Measurements from ENCODE around the gene MYO18A.

DNA sequence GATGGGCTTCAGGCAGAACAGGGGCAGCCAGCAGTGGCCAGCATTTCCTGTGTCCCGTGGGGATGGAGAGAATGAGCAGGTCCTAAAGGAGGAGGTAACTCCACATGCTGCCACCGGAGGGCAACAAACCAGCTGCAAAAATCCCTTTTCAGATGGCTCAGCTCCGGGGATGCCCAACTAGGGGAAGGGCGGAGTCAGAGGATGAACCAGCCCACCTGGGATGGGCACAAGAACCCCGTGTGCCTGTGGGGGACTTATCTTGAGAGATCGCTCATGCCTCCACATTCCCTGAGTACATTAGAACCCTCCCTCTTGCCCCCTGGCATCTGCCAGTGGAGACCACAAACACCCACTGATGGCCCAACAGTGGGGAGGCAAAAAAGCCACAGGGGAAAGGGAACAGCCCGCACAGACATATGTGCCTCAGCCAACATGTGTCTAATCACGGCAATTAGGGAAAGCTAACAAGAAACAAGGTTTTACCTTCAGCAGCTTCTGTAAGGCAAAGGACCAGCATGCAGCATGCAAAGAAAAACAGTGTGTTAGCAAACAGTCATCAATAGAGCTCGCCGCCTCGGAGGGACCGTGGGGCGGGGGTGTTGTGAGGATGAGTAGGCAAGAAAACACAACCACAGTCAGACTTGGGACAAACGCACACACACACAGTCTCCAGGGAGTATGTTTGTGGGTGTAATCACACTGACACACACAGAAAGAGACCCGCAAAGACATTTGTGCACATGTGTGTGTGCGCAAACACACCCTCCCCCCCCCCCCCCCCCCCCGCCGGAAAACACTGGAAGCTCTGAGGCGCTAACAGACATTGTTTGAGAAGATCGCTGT lies 64.0 kb downstream of the MYO18A start:
- TF ChIP-seq CTCF (IDR thresholded peaks at IDR 0.05): no peak
- no peak for TF ChIP-seq POLR2A (IDR thresholded peaks at IDR 0.05)
